Measurements from ENCODE around the gene KRT40.
A peak's percentile ranks its signal among the peaks of the same experiment; 100 is the strongest.

Gene KRT40

GRCh38 chr17:40995116-40995515 lies 11.0 kb upstream of the KRT40 start:
- no peak for DNase-seq

DNA sequence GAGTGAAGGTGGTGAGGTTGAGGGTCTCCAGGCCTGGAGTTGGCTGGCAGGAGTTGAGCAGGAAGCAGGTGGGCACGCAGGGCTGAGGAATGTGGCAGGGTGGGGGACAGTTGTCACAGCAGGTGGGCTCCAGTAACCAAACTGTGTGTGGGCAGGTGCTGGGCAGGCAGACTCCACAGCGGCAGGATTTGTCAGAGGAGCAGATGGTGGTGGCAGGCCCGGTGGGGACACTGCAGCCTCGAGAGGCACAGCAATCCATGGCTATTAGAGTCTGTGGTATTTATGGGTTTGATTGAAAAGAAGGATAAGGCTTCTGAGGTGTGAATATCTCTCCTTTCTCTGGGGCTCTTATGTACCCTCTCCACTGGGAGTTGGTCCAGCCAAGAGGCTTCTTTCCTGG lies 9.7 kb upstream of the KRT40 start, which contains the start of gene KRTAP3-3:
TSS of gene KRTAP3-3 (minus strand) at position 326 of the 400 bp plus-strand sequence. CDS start at position 259, 67 bp downstream.
- DNase-seq: no peak

GRCh38 chr17:40993084-40993483 lies 9.0 kb upstream of the KRT40 start:
- no peak for DNase-seq

DNA sequence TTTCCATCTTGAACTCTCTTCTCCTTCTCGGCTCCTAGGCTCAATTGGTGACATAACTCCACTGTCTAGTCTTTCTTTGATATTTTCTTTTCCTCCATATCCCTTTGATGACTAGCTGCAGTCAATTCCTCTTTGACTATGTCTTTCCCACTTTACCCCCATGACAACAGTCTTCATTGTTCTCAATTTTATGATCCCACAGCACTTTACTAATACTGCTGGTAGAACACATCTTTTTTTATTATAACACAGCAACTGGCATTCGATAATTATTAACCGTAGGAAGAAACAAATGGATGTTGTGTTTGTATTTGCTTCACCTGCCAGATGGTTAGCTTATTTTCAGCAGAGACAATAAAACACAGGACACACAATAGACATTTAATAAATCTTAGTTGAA lies 8.5 kb upstream of the KRT40 start:
- DNase-seq: no peak

DNA sequence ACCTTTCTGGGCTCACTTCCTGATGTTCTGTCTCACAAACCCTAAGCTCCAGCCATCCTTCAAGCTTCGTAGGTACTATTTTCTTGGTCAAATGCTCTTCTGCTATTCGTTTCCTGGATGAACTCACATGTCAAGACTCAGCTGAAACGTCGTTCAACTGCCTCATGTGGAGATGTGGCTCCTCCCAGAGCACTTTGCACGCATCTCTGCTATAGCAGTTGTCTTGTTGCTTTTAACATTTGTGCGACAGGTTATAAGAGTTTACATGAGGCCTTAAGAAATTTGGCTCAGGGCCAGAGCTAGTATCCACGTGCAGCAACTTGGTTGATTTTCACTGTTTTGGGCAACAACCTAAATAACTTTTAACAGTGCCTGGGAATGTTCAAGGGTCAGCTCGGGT lies 2.8 kb upstream of the KRT40 start:
- DNase-seq: no peak

GRCh38 chr17:40981115-40981514 lies 3.0 kb downstream of the KRT40 start:
- no peak for DNase-seq

DNA sequence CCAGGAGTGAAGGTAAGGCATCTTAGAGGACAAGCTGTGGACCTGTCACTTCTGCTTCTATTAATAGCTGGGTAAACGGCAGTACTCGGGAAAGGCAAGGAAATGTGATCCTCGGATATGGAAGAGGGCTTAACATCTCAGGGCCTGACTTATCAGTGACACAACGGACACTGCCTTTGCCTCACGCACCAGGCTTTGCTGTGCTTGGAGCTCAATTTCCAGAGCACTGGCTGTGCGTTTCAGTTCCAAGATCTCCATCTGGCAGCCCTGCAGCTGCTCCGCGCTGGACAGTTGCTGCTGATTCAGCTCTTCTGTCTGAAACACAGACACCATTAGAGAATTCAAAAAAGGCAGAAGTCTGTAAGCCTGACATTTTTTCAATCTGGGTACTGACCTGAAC lies 3.5 kb downstream of the KRT40 start:
- no peak for DNase-seq

GRCh38 chr17:40980117-40980516 lies 4.0 kb downstream of the KRT40 start:
- no peak for DNase-seq

- DNase-seq: no peak
Measured at GRCh38 chr17:40978575-40979151, 5.5 kb downstream of the KRT40 start.

GRCh38 chr17:40975516-40975915 lies 8.6 kb downstream of the KRT40 start:
- no peak for DNase-seq

DNA sequence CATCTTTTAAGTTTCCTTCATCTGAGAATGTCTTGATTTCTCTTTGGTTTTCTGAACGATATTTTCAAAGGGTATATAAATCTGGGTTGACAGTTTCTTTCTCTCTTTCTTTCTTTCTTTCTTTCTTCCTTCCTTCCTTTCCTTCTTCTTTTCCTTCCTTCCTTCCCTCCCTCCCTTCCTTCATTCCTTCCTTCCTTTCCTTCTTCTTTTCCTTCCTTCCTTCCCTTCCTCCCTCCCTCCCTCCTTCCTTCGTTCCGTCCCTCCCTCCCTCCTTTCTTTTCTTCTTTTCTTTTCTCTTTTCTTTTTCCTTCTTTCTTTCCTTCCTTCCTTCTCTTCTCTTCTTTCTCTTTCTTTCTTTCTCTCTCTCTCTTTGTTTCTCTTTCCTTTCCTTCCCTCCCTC lies 9.8 kb downstream of the KRT40 start:
- no peak for DNase-seq

DNA sequence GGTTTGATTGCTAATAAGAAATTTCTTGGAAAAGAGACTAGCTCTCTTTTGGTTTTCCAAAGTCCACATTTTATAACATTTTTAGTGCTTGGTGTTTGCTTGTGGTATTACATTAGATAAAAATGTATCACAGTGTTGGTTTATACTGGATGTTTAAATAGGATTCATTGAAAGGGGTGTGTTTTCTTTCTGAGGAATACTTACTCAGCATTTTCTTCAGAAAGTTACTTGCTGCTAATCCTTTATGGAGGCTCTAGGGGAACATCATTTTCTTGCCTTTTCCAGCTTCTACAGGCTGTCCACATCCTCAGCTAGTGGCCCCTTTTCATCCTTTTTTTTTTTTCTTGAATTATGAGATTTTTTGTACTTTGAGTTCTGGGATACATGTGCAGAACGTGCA lies 16.5 kb downstream of the KRT40 start:
- no peak for DNase-seq

GRCh38 chr17:40966848-40967247 lies 17.3 kb downstream of the KRT40 start, which contains the start of gene KRT39:
Gene KRT39 (minus strand): TSS chr17:40966948. CDS start chr17:40966856, 92 bp downstream.
- DNase-seq: no peak

GRCh38 chr17:40963838-40964237 lies 20.3 kb downstream of the KRT40 start:
- DNase-seq: peak; percentile 34

- no peak for DNase-seq
Measured at GRCh38 chr17:40962059-40962561, 22.0 kb downstream of the KRT40 start.

- no peak for DNase-seq
Measured at GRCh38 chr17:40961591-40961990, 22.5 kb downstream of the KRT40 start.

DNA sequence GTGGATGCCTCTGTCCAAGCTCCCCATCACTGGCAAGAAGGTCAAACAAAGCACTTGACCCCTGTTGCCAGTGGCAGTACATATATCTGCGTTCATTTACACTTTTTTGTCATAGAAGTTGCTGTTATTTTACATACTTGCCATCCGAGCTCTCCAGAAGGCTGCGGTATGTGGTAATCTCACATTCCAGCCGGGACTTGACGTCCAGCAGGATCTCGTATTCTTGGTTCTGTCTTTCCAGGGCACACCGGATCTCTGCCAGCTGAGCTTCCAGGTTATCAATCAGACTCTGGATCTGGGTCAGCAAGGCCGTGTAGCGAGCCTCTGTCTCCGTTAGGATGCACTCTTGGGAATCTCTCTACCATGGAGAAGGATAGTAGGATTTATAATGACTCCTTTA lies 24.0 kb downstream of the KRT40 start:
- no peak for DNase-seq

- no peak for DNase-seq
Measured at GRCh38 chr17:40958086-40958953, 25.8 kb downstream of the KRT40 start.

GRCh38 chr17:40956401-40957254 lies 27.5 kb downstream of the KRT40 start:
- no peak for DNase-seq

DNA sequence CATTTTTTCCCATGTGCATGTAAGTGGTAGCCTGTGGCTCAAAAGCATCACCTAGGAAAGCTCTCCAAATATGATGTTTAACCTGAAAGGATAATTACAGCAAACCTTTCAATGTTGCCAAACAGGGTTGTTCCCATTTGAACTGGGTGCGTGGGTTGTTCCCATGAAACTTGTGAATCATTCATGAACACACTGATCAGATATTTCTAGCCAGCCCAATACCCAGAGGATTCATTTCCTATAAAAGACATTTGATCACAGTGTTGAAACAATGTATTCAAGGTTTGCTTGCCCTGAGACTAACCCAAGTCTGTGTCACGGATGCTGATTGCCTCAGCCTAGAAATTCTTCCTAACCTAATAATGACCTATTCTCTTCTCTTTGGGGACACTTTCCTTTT lies 30.2 kb downstream of the KRT40 start:
- no peak for DNase-seq

DNA sequence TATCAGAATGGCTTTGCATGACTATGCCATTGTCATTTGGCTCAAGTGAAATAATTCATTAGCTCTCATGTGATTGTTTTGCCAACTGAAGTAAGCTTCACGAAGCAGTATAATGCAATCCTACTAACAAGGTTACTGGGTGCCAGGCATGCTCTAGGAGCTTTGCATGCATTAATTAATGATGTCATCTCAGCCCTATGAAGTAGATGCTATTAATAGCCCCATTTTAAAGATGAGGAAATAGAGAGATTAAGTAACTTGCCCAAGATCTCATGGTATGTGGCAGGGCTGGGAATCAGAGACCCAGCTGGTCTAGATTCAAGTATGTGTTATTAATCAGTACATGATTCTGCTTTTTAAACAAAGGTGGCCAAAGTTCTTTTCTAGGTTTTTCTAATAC lies 31.5 kb downstream of the KRT40 start:
- no peak for DNase-seq

- no peak for DNase-seq
Measured at GRCh38 chr17:40952154-40952553, 32.0 kb downstream of the KRT40 start.

- DNase-seq: no peak
Measured at GRCh38 chr17:40951011-40951622, 33.0 kb downstream of the KRT40 start.
